Measurements from ENCODE around the gene ASB14.

GRCh38 chr3:57233799-57234198 lies 58.7 kb downstream of the ASB14 start:
- TF ChIP-seq CTCF (conservative IDR thresholded peaks at IDR 0.05) (no peak), EZH2 (IDR thresholded peaks at IDR 0.05; ENCODE audit: low read depth) (no peak)
